C4-2B (cell line): Measurements from ENCODE around the gene KAT14.

ENCODE experiments used
- CTCF ChIP-seq: fragments of 450-650 bp; conservative IDR thresholded peaks from 2 replicates; pipeline ENCODE4 v1.5.1; 2017; ENCODE audit warnings: mild to moderate bottlenecking
- ZFX ChIP-seq: fragments of 450-650 bp; IDR thresholded peaks from 2 replicates; pipeline ENCODE4 v1.6.1; 2017

- TF ChIP-seq CTCF = no peak
- no peak for TF ChIP-seq ZFX
These were observed 58.3 kb downstream of the KAT14 start for GRCh38 chr20:18195931-18196330.
